IMR-90 (cell line): Measurements from ENCODE around the gene RBPJ.

Experiments used
- CEBPB ChIP-seq: IDR thresholded peaks from 2 replicates; pipeline ENCODE4 v1.6.1; 2012; ENCODE audit warnings: low read depth, low read length, improper control_type of control experiment
- POLR2A ChIP-seq: IDR thresholded peaks from 2 replicates; pipeline ENCODE4 v1.6.1; 2012; ENCODE audit warnings: mild to moderate bottlenecking, low read depth, low read length
- TF ChIP-seq, protein P1 (sequence below): conservative IDR thresholded peaks from 2 replicates; pipeline ENCODE4 v1.5.1; 2012; ENCODE audit warnings: mild to moderate bottlenecking, low read depth, low read length, improper control_type of control experiment
- TF ChIP-seq, protein P2 (sequence below): fragments of 150-350 bp; IDR thresholded peaks from 2 replicates; pipeline ENCODE4 v1.6.1; 2017; ENCODE audit warnings: mild to moderate bottlenecking, antibody characterized with exemption, low read length, low read depth

DNA sequence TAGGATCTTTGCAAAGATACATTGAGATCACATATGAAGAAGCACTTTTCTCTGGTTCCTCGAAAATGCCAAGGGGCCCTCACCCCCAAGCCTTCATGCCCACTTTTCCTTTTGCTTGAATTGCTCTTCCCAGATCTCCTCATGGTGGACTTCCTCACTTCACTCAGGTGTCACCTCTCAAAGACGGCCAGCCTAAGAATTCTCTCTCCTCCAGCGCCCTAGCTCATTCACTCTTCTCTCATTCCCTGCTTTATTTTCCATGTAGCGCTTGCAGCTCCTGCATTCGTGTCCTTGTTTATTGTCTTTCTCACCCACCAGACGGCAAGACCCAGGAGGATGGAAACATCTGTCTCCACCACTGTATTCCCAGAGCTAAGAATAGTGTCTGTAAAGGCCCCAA is 136.6 kb downstream of the RBPJ start:
- no peak for TF ChIP-seq POLR2A
- TF ChIP-seq, protein P1, sequence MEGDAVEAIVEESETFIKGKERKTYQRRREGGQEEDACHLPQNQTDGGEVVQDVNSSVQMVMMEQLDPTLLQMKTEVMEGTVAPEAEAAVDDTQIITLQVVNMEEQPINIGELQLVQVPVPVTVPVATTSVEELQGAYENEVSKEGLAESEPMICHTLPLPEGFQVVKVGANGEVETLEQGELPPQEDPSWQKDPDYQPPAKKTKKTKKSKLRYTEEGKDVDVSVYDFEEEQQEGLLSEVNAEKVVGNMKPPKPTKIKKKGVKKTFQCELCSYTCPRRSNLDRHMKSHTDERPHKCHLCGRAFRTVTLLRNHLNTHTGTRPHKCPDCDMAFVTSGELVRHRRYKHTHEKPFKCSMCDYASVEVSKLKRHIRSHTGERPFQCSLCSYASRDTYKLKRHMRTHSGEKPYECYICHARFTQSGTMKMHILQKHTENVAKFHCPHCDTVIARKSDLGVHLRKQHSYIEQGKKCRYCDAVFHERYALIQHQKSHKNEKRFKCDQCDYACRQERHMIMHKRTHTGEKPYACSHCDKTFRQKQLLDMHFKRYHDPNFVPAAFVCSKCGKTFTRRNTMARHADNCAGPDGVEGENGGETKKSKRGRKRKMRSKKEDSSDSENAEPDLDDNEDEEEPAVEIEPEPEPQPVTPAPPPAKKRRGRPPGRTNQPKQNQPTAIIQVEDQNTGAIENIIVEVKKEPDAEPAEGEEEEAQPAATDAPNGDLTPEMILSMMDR: no peak
- TF ChIP-seq, protein P2, sequence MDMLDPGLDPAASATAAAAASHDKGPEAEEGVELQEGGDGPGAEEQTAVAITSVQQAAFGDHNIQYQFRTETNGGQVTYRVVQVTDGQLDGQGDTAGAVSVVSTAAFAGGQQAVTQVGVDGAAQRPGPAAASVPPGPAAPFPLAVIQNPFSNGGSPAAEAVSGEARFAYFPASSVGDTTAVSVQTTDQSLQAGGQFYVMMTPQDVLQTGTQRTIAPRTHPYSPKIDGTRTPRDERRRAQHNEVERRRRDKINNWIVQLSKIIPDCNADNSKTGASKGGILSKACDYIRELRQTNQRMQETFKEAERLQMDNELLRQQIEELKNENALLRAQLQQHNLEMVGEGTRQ: no peak
- no peak for TF ChIP-seq CEBPB
